GM21367 (cell line): ENCODE measurements around the gene DNAJB6.

Source experiments
- ATAC-seq: cut with Tn5 transposase; IDR thresholded peaks from one replicate; pipeline ENCODE4 v1.9.1; 2021; ENCODE audit not compliant: unreplicated experiment

Gene DNAJB6

GRCh38 chr7:157407512-157408257, 70.9 kb downstream of the DNAJB6 start:
- ATAC-seq, result no peak

GRCh38 chr7:157408258-157409101, 71.7 kb downstream of the DNAJB6 start:
- ATAC-seq, result no peak

DNA sequence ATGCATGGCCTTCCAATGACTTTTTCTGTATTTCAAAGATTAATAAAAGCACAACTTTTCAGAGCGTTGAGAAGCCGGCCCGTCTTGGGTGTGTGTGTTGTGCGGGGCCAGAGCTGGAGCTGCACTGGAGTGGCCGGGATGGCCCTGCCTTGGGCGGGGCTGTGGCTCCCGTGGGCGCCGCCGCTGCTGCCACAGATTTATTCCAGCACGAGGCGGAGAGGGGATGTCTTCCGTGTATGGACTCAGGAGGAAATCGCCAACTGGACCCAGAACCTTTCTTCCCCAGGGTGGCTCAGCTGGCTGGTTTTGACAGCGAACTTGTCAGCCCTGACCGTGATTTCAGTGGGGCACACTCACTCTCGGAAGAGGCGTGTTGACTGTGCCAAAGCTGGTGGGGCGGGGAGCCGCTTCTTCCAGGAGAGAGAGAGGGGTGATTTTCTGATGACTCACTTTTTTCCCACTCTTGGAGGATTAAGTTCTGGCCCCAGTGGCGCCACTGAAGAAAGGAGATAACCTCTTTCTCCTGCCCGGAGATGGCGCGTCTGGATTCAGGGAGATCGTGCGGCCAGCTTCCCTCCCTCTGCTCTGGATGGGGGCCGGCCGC, 72.4 kb downstream of the DNAJB6 start:
- no peak for ATAC-seq

- ATAC-seq, result no peak
Measured at GRCh38 chr7:157409753-157410727, 73.2 kb downstream of the DNAJB6 start.

- no peak for ATAC-seq
Measured at GRCh38 chr7:157410831-157411556, 74.2 kb downstream of the DNAJB6 start.

GRCh38 chr7:157411580-157411979, 74.8 kb downstream of the DNAJB6 start:
- no peak for ATAC-seq

GRCh38 chr7:157412021-157412443, 75.2 kb downstream of the DNAJB6 start:
- ATAC-seq, result no peak

DNA sequence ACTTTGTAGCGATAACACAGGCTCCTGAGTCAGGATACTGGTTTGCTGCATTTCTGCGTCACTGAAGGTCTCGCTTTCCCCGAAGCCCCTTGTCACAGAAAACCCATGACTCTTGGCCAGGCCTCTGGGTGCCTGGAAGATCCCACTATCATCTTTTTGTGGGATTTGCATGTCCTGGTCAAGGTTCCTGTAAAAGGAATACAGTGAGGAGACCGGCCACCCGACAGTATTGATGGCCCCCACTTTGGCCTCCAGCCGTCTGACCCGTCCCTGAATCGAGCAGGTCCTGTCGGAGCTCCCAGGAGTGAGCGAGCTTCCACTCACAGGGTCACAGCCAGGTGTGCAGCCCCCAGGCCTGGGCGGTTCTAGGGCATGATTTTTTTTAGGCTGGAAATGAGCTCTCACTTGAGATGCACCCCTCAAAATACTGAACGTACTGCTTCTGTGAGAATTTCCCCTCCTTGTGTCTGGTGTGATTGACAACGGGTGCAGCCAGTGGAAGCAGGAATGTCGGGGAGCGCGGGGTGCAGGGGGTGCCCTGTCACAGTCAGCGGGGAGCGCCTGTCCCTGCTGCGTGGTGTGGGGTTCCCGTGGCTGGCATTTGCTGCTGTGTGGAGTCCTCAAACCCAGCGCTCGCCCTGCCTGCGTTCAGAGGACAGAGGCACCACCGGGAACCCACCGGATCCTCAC, 75.8 kb downstream of the DNAJB6 start:
- no peak for ATAC-seq

DNA sequence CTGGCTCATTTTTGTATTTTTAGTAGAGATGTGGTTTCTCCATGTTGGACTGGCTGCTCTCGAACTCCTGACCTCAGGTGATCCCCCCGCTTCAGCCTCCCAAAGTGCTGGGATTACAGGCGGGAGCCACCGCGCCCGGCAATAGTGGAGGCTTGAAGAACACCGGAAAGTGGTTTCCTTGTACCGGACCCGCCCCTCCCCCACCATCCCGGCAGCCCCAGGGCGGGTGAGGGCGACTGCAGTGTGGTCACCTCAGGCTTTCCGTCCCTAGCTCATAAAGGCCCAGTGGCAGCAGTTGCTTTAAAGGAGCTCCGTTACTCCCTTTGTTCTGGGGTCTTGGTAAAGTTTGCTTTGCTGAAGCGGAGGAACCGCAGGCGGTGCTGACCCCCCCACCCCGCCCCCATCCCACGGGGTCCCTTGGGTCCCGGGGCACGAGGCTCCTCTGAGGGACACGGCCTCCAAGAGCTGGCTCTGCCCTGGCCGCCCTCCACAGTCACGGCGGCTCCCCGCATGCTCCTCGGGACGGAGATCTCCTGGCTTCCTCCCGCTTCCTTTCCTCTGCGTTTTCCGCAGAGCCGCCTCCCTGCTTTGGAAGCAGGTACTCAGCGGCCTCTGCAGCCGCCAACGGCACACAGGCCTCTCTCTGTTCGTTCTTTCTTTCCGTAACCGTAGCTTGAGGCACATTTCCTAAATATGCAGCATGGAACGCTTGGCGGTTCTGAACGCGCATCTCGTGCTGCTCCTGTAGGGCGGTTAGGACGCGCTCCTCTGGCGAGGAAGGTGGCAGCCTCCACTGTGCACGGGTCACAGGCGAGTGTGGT, 77.3 kb downstream of the DNAJB6 start:
- no peak for ATAC-seq

DNA sequence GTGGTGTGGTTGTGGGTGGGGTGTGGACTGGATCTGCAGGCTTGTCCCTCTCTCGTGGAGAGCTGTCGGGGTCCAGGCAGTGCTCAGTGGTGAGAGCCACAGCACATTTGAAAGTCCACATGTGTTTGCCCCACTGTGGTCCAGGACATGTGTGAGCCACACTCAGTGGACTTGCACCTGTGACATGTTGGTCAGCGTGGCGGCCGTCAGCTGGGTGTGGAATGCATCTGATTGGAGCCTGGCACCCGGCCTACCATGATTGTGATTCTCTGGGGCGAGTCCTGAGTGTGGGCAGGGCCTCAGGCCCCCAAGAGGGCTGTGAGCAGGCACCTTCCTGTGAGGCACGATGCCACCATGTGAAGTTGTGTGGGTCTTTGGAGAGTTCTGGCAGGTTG, 77.9 kb downstream of the DNAJB6 start:
- ATAC-seq, result no peak

- ATAC-seq, result no peak
Measured at GRCh38 chr7:157415486-157415885, 78.7 kb downstream of the DNAJB6 start.

DNA sequence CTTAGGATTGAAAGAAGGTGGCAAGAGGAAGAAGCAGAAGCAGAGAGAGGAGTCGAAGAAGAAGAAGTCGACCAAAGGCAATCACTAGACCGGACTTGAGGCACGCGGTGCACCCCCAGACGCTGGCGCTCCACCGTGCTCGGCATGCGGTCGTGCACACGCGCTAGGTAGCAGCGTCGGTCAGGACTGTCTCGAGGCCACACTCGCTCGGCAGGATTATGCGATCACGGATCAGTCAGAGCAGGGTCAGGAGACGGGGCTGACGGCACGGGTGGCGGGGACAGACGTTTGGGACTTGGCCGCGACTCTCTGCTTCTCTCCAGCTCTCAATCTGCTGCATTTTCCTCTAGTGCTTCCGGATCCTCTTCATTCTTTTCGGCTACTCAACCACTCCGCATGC, 79.2 kb downstream of the DNAJB6 start:
- ATAC-seq, result no peak

DNA sequence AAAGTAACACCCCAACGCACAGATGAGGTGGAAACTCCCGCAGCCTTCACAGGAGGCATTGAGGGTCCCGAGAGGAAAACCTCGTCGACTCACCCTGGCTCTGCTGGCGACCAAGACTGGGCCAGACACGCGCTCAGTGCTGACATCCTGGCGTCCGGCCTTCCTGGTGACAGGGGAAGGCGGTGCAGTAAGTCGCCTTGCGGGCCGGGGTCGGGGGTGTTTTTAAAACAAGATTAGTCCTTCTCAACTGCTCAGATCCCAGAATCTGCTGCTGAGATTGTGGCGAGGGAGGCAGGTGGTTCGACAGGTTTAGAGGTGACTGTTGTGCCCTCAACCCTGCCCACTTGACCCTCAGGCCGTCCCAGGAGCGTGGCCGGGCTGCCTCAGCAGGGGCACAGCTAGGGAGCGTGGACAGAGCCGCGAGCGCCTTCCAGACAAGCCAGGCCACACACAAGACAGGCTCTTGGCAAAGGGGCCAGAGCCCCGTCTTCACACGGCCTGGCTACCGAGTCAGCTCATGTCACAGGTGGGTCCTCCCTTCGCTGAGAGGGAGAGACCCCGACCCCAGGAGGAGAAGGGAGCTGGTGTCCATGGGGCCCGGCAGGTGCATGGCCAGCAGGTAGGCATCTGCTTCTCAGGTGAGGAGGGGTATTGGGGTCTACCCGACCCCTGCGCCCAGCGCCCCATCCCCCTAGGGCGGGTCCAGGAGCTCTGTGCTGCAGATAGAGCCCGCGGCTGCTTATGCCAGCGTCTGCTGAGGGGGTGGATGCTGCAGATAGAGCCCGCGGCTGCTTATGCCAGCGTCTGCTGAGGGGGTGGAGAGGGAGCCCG, 81.6 kb downstream of the DNAJB6 start:
- ATAC-seq, result no peak

DNA sequence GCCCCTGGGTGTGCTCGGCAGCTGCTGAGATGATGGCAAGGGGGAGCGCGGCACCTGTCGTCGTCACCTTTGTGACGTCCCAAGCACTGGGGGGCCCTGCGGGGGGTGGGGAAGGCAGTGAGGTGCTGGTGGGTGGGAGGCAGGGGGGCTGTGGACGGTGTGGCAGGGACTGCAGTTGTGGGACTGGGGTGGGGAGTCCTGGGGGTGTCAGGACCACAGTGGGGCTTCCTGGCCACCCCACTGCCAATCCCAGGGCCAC, 82.2 kb downstream of the DNAJB6 start:
- no peak for ATAC-seq

- no peak for ATAC-seq
Measured at GRCh38 chr7:157422279-157422678, 85.5 kb downstream of the DNAJB6 start.

- ATAC-seq, result no peak
Measured at GRCh38 chr7:157423348-157423747, 86.5 kb downstream of the DNAJB6 start.

GRCh38 chr7:157423886-157424565, 87.2 kb downstream of the DNAJB6 start:
- ATAC-seq, result no peak
